Activated CD8-positive, alpha-beta memory T cell treated with anti-CD3 and anti-CD28 coated beads, Interleukin-2, amount 50 U/mL, for 24 hours (primary cell): ENCODE measurements around the gene PCED1A.
"Not testable (repeated sequence)": the region's sequence is repeated elsewhere in the genome, so short reads cannot be mapped to it uniquely, and the experiment has no call there.

Experiments used
- DNase-seq: peaks from one replicate; pipeline ENCODE4 v3.0.0-alpha.2; 2020; ENCODE audit errors: extremely low read depth

PCED1A gene

GRCh38 chr20:2865630-2866029 is 25.2 kb upstream of the PCED1A start:
- DNase-seq = no peak

- DNase-seq = no peak
These were observed 24.6 kb upstream of the PCED1A start for GRCh38 chr20:2865101-2865500.

GRCh38 chr20:2864626-2865025 is 24.2 kb upstream of the PCED1A start:
- DNase-seq = no peak

- no peak for DNase-seq
These were observed 19.1 kb upstream of the PCED1A start for GRCh38 chr20:2859330-2860121.

- no peak for DNase-seq
These were observed 18.1 kb upstream of the PCED1A start for GRCh38 chr20:2858591-2858990.

- no peak for DNase-seq
These were observed 10.6 kb upstream of the PCED1A start for GRCh38 chr20:2851086-2851485.

- DNase-seq = no peak
These were observed 9.1 kb upstream of the PCED1A start for GRCh38 chr20:2849529-2849928.

GRCh38 chr20:2847802-2848201 is 7.3 kb upstream of the PCED1A start:
- DNase-seq = no peak

- DNase-seq = no peak
These were observed 6.2 kb upstream of the PCED1A start for GRCh38 chr20:2846698-2847097.

GRCh38 chr20:2845607-2846006 is 5.2 kb upstream of the PCED1A start:
- DNase-seq = no peak

- no peak for DNase-seq
These were observed 594 bp upstream of the PCED1A start for GRCh38 chr20:2840967-2841531.

- DNase-seq = no peak
These were observed 720 bp downstream of the PCED1A start for GRCh38 chr20:2839732-2840137.

- no peak for DNase-seq
These were observed 1.4 kb downstream of the PCED1A start for GRCh38 chr20:2838847-2839671.

- DNase-seq = no peak
These were observed 2.2 kb downstream of the PCED1A start for GRCh38 chr20:2838170-2838797.

- no peak for DNase-seq
These were observed 3.1 kb downstream of the PCED1A start for GRCh38 chr20:2837221-2837960.

GRCh38 chr20:2836035-2836434 is 4.4 kb downstream of the PCED1A start:
- DNase-seq = no peak

- no peak for DNase-seq
These were observed 5.1 kb downstream of the PCED1A start for GRCh38 chr20:2835331-2835796.

GRCh38 chr20:2834401-2835110 is 5.9 kb downstream of the PCED1A start:
- DNase-seq = no peak

GRCh38 chr20:2833761-2834160 is 6.7 kb downstream of the PCED1A start:
- no peak for DNase-seq

- not testable (repeated sequence) for DNase-seq
These were observed 9.2 kb downstream of the PCED1A start for GRCh38 chr20:2831206-2831605.

GRCh38 chr20:2829376-2829775 is 11.1 kb downstream of the PCED1A start:
- DNase-seq = no peak
